HG03108 (cell line): ENCODE data around the gene PLEKHN1.

Experiments
- ATAC-seq: cut with Tn5 transposase; IDR thresholded peaks from one replicate; pipeline ENCODE4 v1.9.1; 2021; ENCODE audit warnings: moderate library complexity; ENCODE audit not compliant: unreplicated experiment

PLEKHN1 gene

GRCh38 chr1:929712-930632, 36.3 kb upstream of the PLEKHN1 start:
- ATAC-seq = no peak

- no peak for ATAC-seq
These were observed 35.6 kb upstream of the PLEKHN1 start for GRCh38 chr1:930633-931138.

DNA sequence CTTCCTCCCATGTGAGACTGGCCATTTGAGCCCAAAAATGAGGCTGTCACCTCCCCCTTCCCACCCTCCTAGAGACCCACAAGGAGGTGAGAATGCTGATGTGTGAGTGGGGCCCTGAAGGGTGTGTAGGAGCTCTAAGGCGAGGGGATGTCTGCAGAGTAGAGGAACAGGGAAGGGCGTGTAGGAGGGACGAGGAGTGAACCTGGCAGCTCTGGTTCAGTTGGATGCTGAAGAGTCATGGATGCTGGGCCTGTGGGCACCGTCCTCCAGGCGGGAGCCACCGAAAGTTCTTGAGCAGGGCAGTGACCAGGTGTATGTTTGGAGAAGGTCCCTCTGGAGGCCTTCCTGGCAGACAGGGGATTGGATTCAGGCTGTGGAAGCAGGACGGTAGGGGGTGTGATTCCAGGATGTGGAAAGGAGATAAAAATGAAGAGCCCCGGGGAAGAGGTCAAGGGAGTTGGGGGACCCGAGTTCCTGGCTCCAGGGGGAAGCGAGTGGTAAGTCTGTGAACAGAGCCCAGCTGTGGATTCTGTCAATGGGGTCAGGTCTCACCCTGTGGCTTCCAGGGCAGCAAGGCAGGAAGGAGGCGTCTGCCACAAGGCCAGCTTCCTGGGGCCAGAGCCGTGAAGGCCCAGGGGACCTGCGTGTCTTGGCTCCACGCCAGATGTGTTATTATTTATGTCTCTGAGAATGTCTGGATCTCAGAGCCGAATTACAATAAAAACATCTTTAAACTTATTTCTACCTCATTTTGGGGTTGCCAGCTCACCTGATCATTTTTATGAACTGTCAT, 34.7 kb upstream of the PLEKHN1 start:
- no peak for ATAC-seq

DNA sequence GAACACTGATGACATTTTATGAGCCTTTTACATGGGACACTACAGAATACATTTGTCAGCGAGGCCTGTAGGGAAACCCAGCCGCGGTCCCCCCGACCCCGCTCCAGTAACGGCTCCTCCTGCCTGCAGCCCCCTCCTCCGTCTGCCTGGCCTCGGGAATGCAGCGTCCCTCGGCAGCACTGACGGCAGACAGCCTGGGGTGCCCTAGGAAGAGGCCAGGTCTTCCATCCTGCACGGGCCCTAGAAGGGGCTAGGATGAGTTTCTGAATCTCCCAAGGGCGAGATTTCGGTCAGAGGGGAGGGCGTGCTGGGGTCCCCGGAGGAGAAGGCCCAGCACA, 34.1 kb upstream of the PLEKHN1 start:
- no peak for ATAC-seq

DNA sequence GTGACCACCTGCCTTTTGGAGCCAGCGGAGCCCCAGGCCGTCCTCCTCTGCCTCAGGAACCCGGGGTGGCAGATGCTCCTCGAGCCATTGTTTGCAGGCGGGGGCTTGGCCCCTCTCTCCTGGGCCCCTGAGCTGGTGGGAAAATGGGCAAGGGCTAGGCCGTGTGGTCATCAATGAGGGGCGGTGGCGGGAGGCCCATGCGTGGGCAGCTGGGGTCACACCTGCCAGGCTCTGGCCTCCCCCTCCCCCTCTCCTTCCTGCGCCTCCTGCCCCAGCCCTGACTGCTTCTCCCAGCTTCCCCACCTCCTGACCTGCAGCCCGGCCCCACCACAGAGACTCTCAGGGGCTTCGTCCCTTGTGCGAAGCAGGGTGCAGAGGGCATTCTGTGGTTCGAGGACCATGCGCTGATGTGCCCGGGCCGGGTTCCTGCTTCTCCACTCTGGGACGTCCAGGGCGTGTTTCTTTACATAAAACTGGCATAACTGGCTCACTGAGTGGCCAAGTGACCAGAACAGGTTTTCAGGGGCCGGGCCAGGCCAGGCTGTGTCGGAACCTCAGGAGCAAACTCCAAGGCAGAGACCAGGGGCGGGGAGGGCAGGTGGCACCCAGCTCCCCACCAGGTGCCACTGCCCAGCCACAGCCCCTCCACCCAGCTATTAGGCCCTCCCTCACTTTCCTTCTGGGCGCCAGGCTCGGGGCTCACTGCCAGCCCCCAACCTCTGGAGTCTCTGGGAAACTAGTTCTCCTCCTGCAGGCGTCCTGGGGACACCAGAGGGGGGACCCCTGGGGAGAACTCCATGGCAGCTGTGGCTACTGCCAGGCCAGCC, 33.3 kb upstream of the PLEKHN1 start:
- ATAC-seq = no peak

DNA sequence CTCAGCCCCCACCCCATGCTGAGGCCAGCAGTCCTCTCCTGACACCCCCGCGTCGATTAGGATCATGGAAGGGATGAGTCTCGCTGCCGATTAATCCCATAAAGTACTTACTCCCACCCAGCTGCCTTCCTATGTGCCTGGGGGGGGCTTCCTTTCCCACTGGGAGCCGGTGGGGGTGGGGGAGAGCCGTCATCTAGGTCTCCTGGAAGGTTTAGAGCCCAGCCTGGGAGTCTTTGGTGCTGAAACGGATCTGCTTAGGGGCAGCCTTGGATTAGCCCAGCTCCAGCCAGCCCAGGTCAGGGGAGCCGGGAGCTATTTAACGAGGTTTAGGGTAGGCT, 32.7 kb upstream of the PLEKHN1 start:
- no peak for ATAC-seq

- ATAC-seq = no peak
These were observed 31.1 kb upstream of the PLEKHN1 start for GRCh38 chr1:934991-935750.

DNA sequence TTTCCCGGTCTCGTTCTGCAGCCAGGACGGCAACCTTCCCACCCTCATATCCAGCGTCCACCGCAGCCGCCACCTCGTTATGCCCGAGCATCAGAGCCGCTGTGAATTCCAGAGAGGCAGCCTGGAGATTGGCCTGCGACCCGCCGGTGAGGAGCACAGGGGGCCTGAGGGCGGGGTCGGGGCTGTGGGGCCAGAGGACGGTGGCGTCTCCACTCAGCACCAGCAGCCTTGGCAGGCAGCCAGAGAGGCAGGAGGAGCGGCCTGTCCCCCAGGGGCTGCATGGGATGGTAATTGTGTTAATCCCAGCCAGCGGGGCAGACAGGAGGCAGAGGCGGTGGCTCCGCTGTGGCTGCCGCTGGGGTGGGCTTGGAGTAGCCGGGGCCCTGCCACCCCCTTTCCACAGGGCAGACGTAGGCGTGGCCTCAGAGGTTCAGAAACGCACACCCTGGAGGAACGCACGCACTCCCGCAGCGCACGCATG, 30.5 kb upstream of the PLEKHN1 start:
- no peak for ATAC-seq

- ATAC-seq = no peak
These were observed 29.7 kb upstream of the PLEKHN1 start for GRCh38 chr1:936348-937264.

GRCh38 chr1:937521-937920, 28.8 kb upstream of the PLEKHN1 start:
- no peak for ATAC-seq

GRCh38 chr1:938088-938683, 28.1 kb upstream of the PLEKHN1 start:
- ATAC-seq = no peak

DNA sequence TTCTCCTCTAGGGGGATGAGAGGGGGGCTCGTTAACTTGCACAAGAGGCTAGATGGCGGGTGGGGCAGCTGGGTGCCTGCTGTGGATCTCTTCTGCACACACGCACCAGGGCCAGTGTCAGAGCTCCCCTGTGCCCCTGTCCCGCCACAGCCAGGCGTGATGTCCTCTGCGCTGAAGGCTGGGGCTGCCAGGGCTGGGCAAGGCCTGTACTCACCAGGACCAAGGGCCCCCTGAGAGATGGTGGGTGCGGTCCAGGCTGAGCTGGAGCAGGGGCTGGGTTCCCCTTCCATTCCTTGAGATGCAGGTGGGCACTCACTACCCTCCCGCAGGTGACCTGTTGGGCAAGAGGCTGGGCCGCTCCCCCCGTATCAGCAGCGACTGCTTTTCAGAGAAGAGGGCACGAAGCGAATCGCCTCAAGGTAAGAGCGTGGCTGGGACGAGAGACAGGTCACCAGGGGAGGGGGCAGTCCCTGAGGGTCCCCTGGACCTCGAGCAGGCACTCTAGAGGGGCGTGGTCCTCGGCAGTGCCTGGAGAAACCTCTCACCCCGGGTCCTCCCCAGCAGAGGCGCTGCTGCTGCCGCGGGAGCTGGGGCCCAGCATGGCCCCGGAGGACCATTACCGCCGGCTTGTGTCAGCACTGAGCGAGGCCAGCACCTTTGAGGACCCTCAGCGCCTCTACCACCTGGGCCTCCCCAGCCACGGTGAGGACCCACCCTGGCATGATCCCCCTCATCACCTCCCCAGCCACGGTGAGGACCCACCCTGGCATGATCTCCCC, 27.4 kb upstream of the PLEKHN1 start:
- no peak for ATAC-seq

GRCh38 chr1:939511-940106, 26.7 kb upstream of the PLEKHN1 start:
- ATAC-seq = no peak

GRCh38 chr1:940107-941014, 25.9 kb upstream of the PLEKHN1 start:
- ATAC-seq = no peak

DNA sequence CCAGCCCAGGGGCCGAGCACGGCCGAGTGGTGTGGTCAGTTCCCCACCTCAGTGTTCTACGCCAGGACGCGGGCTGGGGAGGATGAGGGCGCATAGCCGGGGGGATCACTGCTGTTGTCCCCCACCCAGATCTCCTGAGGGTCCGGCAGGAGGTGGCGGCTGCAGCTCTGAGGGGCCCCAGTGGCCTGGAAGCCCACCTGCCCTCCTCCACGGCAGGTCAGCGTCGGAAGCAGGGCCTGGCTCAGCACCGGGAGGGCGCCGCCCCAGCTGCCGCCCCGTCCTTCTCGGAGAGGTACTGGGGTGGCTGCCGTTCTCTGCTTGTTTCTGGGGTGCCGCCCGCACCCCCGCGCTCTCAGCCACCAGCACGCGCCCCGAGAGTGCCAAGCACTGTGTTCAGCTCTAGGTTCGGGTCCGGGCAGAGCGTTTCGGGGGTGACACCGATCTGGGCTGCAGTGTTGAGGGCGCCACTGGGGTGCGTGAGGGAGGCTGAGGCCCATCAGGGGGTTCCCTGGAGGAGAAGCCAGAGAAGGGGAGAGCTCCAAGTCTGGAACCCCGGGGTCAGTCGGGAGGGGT, 25.2 kb upstream of the PLEKHN1 start:
- ATAC-seq = no peak
